Muscle of leg (tissue), 11 donors: ENCODE data around the gene FBXO10. TPM values are rescaled to one million over a fixed set of nuclear protein-coding genes. Genes with fewer than 3 reads are reported as not detected.
"Not testable (repeated sequence)": the region's sequence is repeated elsewhere in the genome, so short reads cannot be mapped to it uniquely, and the experiment has no call there.

Experiments used
- DNase-seq: peaks from one replicate; pipeline ENCODE4 v3.0.0; 2013
- H3K27ac ChIP-seq: one replicate; pipeline ENCODE4 v1.5.1; 2013; ENCODE audit warnings: mild to moderate bottlenecking, low read length, control low read depth
- H3K27me3 ChIP-seq: one replicate; pipeline ENCODE4 v1.6.1; 2013; ENCODE audit warnings: low read length; ENCODE audit not compliant: control insufficient read depth, insufficient read depth
- H3K36me3 ChIP-seq: one replicate; pipeline ENCODE4 v1.6.1; 2013; ENCODE audit warnings: low read length; ENCODE audit not compliant: control insufficient read depth, insufficient read depth
- H3K4me1 ChIP-seq: one replicate; pipeline ENCODE4 v1.6.1; 2013; ENCODE audit warnings: low read length; ENCODE audit not compliant: control insufficient read depth, insufficient read depth
- H3K4me3 ChIP-seq: one replicate; pipeline ENCODE4 v1.5.1; 2013; ENCODE audit warnings: low read length, control low read depth
- H3K9me3 ChIP-seq: replicated peaks from 2 replicates; pipeline ENCODE4 v1.6.1; 2013; ENCODE audit warnings: low read depth, low read length; ENCODE audit not compliant: control insufficient read depth
- WGBS: methylation state at CpG from one replicate; pipeline ENCODE4 v1.1.5; 2013; ENCODE audit warnings: missing lambda C conversion rate; ENCODE audit not compliant: insufficient coverage; 5-methylcytosine and 5-hydroxymethylcytosine counted together
- polyA plus RNA-seq, 8 donors: library from polyadenylated mRNA; unstranded; fragments of 120-200 nt; gene quantifications; one replicate each; pipeline versions ENCODE4 v1.2.1 to v1.2.3, GENCODE V29; 2013; ENCODE audit warnings: inconsistent platforms in 1 of 8, low replicate concordance in 1 of 8; ENCODE audit not compliant: insufficient read length in 8 of 8, insufficient read depth in 1 of 8
- total RNA-seq: library from RNA; stranded (reverse); fragments of 120-200 nt; gene quantifications from one replicate; pipeline ENCODE4 v1.2.4, GENCODE V29; 2013

Gene FBXO10
- total and polyA plus RNA-seq, 9 donors = 23.9 to 42.1 (median 32.4) TPM

- Histone ChIP-seq H3K27me3 (no peaks in the 10 kb centered on the region), H3K4me1 (no peaks in the 10 kb centered on the region), H3K36me3 (peaks cover 65% of the 10 kb centered on the region), H3K27ac (no peak overlapping the region), H3K4me3 (no peak overlapping the region), H3K9me3 (no peaks in the 10 kb centered on the region)
- WGBS = 94% methylated on average over 13 of the region's 14 CpGs
- DNase-seq = no peak
Measured at GRCh38 chr9:37515620-37516258, 60.4 kb downstream of the FBXO10 start.

- Histone ChIP-seq H3K9me3 (no peaks in the 10 kb centered on the region), H3K4me3 (no peak overlapping the region), H3K4me1 (no peaks in the 10 kb centered on the region), H3K36me3 (peaks cover 65% of the 10 kb centered on the region), H3K27me3 (no peaks in the 10 kb centered on the region), H3K27ac (no peak overlapping the region)
- WGBS = 91% methylated on average over 5 of the region's 7 CpGs
- no peak for DNase-seq
Measured at GRCh38 chr9:37514999-37515398, 61.2 kb downstream of the FBXO10 start.

- not testable (repeated sequence) for H3K27ac ChIP-seq, H3K4me1 ChIP-seq, DNase-seq, H3K27me3 ChIP-seq, H3K9me3 ChIP-seq, H3K4me3 ChIP-seq
- peaks cover 68% of the 10 kb centered on the region for H3K36me3 ChIP-seq
- WGBS = no CpG with 5 or more reads among the region's 10 CpGs
Measured at GRCh38 chr9:37514415-37514814, 61.8 kb downstream of the FBXO10 start.

- Histone ChIP-seq H3K27ac (no peak overlapping the region), H3K4me3 (no peak overlapping the region), H3K9me3 (no peaks in the 10 kb centered on the region), H3K36me3 (peaks cover 68% of the 10 kb centered on the region), H3K27me3 (no peaks in the 10 kb centered on the region), H3K4me1 (no peaks in the 10 kb centered on the region)
- no peak for DNase-seq
- WGBS = 72% methylated on average over 10 of the region's 12 CpGs
Measured at GRCh38 chr9:37512437-37512836, 63.7 kb downstream of the FBXO10 start.

GRCh38 chr9:37511016-37512010 lies 64.9 kb downstream of the FBXO10 start:
- WGBS = 87% methylated on average over 13 of the region's 15 CpGs
- Histone ChIP-seq H3K4me3 (no peak overlapping the region), H3K27ac (no peak overlapping the region), H3K27me3 (no peaks in the 10 kb centered on the region), H3K4me1 (no peaks in the 10 kb centered on the region), H3K36me3 (peaks cover 63% of the 10 kb centered on the region), H3K9me3 (no peaks in the 10 kb centered on the region)
- DNase-seq = no peak

- DNase-seq, H3K4me1 ChIP-seq, H3K4me3 ChIP-seq, H3K27ac ChIP-seq, H3K27me3 ChIP-seq, H3K9me3 ChIP-seq: not testable (repeated sequence)
- no CpG with 5 or more reads among the region's 5 CpGs for WGBS
- H3K36me3 ChIP-seq = peaks cover 55% of the 10 kb centered on the region
Measured at GRCh38 chr9:37510053-37510452, 66.1 kb downstream of the FBXO10 start.

GRCh38 chr9:37509536-37509935 lies 66.6 kb downstream of the FBXO10 start:
- 81% methylated on average over 6 of the region's 7 CpGs for WGBS
- DNase-seq = no peak
- no peaks in the 10 kb centered on the region for H3K9me3 ChIP-seq
- peaks cover 51% of the 10 kb centered on the region for H3K36me3 ChIP-seq
- H3K4me1 ChIP-seq = no peaks in the 10 kb centered on the region
- H3K27ac ChIP-seq = no peak overlapping the region
- no peaks in the 10 kb centered on the region for H3K27me3 ChIP-seq
- no peak overlapping the region for H3K4me3 ChIP-seq

GRCh38 chr9:37508834-37509206 lies 67.4 kb downstream of the FBXO10 start:
- H3K9me3 ChIP-seq = no peaks in the 10 kb centered on the region
- WGBS = 81% methylated on average over 2 of the region's 3 CpGs
- H3K27ac ChIP-seq = no peak overlapping the region
- H3K4me3 ChIP-seq = no peak overlapping the region
- H3K4me1 ChIP-seq = no peaks in the 10 kb centered on the region
- no peak for DNase-seq
- H3K36me3 ChIP-seq = peaks cover 51% of the 10 kb centered on the region
- no peaks in the 10 kb centered on the region for H3K27me3 ChIP-seq

GRCh38 chr9:37508135-37508833 lies 67.9 kb downstream of the FBXO10 start:
- WGBS = 89% methylated on average over 2 of the region's 5 CpGs
- no peak for DNase-seq
- no peak overlapping the region for H3K27ac ChIP-seq
- H3K27me3 ChIP-seq = no peaks in the 10 kb centered on the region
- H3K4me1 ChIP-seq = no peaks in the 10 kb centered on the region
- no peak overlapping the region for H3K4me3 ChIP-seq
- H3K9me3 ChIP-seq = no peaks in the 10 kb centered on the region
- peaks cover 56% of the 10 kb centered on the region for H3K36me3 ChIP-seq

- no peak for DNase-seq
- Histone ChIP-seq H3K4me3 (no peak overlapping the region), H3K9me3 (no peaks in the 10 kb centered on the region), H3K27me3 (no peaks in the 10 kb centered on the region), H3K4me1 (no peaks in the 10 kb centered on the region), H3K27ac (no peak overlapping the region), H3K36me3 (peaks cover 63% of the 10 kb centered on the region)
- WGBS = 94% methylated on average over 9 of the region's 11 CpGs
Measured at GRCh38 chr9:37507566-37508134, 68.5 kb downstream of the FBXO10 start.
